DOHH2 (cell line): ENCODE results near the gene XKR3.

Experiments
- CTCF ChIP-seq: fragments of 200-600 bp; sonication (generic); IDR thresholded peaks from one replicate; pipeline ENCODE4 v1.5.1; 2014; ENCODE audit warnings: antibody characterized with exemption, mild to moderate bottlenecking, low read depth, low read length; ENCODE audit not compliant: poor library complexity, severe bottlenecking
- EZH2phosphoT487 ChIP-seq: fragments of 200-600 bp; sonication (generic); IDR thresholded peaks from 2 replicates; pipeline ENCODE4 v1.6.1; 2017; ENCODE audit warnings: borderline replicate concordance, mild to moderate bottlenecking, antibody characterized with exemption, low read length, moderate library complexity, mixed read lengths

- TF ChIP-seq CTCF, result no peak
- TF ChIP-seq EZH2phosphoT487, result no peak
Measured at GRCh38 chr22:16829985-16830384, 4.8 kb upstream of the XKR3 start.
